Stomach smooth muscle (tissue), 2 donors: ENCODE data around the gene SMAD6.
A peak's percentile ranks its signal among the peaks of the same experiment; 100 is the strongest.

Experiments
- H3K27ac ChIP-seq: one replicate; pipeline ENCODE4 v1.7.0; 2013; ENCODE audit warnings: mild to moderate bottlenecking, low read length, inconsistent platforms
- H3K27me3 ChIP-seq, 2 donors: one replicate each; pipeline ENCODE4 v1.7.0; 2013; ENCODE audit warnings: low read length in 2 of 2; ENCODE audit not compliant: insufficient read depth in 2 of 2, control insufficient read depth in 1 of 2
- H3K36me3 ChIP-seq, 2 donors: one replicate each; pipeline ENCODE4 v1.7.0; 2013; ENCODE audit warnings: low read length in 2 of 2; ENCODE audit not compliant: control insufficient read depth in 2 of 2, insufficient read depth in 2 of 2
- H3K4me1 ChIP-seq: one replicate; pipeline ENCODE4 v1.7.0; 2013; ENCODE audit warnings: low read length; ENCODE audit not compliant: control insufficient read depth, insufficient read depth
- H3K4me3 ChIP-seq, 2 donors: one replicate each; pipeline ENCODE4 v1.7.0; 2013; ENCODE audit warnings: low read length in 2 of 2
- H3K9ac ChIP-seq, 2 donors: one replicate each; pipeline ENCODE4 v1.7.0; 2013; ENCODE audit warnings: low read length in 2 of 2, mild to moderate bottlenecking in 1 of 2
- H3K9me3 ChIP-seq, 2 donors: one replicate each; pipeline ENCODE4 v1.7.0; 2013; ENCODE audit warnings: low read length in 2 of 2; ENCODE audit not compliant: control insufficient read depth in 2 of 2
- donor health status: healthy.
- donor health status: Pancreatic carcinoma.

The SMAD6 gene

GRCh38 chr15:66760968-66761725, 59.1 kb downstream of the SMAD6 start:
- Histone ChIP-seq H3K9ac (no peak overlapping the region), H3K9me3 (no peaks in the 10 kb centered on the region), H3K4me1 (peaks cover 31% of the 10 kb centered on the region), H3K4me3 (no peak overlapping the region), H3K27me3 (no peaks in the 10 kb centered on the region), H3K36me3 (no peaks in the 10 kb centered on the region), H3K27ac (peak overlapping the region; percentile 18)

GRCh38 chr15:66761726-66762595, 59.9 kb downstream of the SMAD6 start:
- Histone ChIP-seq H3K36me3 (no peaks in the 10 kb centered on the region), H3K4me3 (no peak overlapping the region), H3K4me1 (peaks cover 38% of the 10 kb centered on the region), H3K27ac (peak overlapping the region; percentile 18), H3K27me3 (no peaks in the 10 kb centered on the region), H3K9ac (no peak overlapping the region), H3K9me3 (no peaks in the 10 kb centered on the region)

GRCh38 chr15:66763186-66764071, 61.4 kb downstream of the SMAD6 start:
- Histone ChIP-seq H3K27ac (peak overlapping the region; percentile 41), H3K36me3 (no peaks in the 10 kb centered on the region), H3K4me1 (peaks cover 38% of the 10 kb centered on the region), H3K27me3 (no peaks in the 10 kb centered on the region), H3K9me3 (no peaks in the 10 kb centered on the region), H3K4me3 (no peak overlapping the region), H3K9ac (no peak overlapping the region)

- no peak overlapping the region for H3K27ac ChIP-seq
- H3K9ac ChIP-seq = no peak overlapping the region
- no peaks in the 10 kb centered on the region for H3K36me3 ChIP-seq
- H3K4me1 ChIP-seq = peaks cover 38% of the 10 kb centered on the region
- H3K4me3 ChIP-seq = no peak overlapping the region
- no peaks in the 10 kb centered on the region for H3K27me3 ChIP-seq
- H3K9me3 ChIP-seq = no peaks in the 10 kb centered on the region
Measured at GRCh38 chr15:66764072-66764786, 62.2 kb downstream of the SMAD6 start.

GRCh38 chr15:66765478-66766281, 63.6 kb downstream of the SMAD6 start:
- Histone ChIP-seq H3K9ac (no peak overlapping the region), H3K27me3 (no peaks in the 10 kb centered on the region), H3K4me3 (no peak overlapping the region), H3K36me3 (no peaks in the 10 kb centered on the region), H3K4me1 (peaks cover 38% of the 10 kb centered on the region), H3K27ac (no peak overlapping the region), H3K9me3 (no peaks in the 10 kb centered on the region)

- peaks cover 31% of the 10 kb centered on the region for H3K4me1 ChIP-seq
- no peak overlapping the region for H3K27ac ChIP-seq
- no peak overlapping the region for H3K4me3 ChIP-seq
Measured at GRCh38 chr15:66766282-66767230, 64.5 kb downstream of the SMAD6 start.

GRCh38 chr15:66767240-66767659, 65.2 kb downstream of the SMAD6 start:
- H3K9me3 ChIP-seq = no peaks in the 10 kb centered on the region
- no peak overlapping the region for H3K27ac ChIP-seq
- no peaks in the 10 kb centered on the region for H3K27me3 ChIP-seq
- H3K4me3 ChIP-seq = no peak overlapping the region
- peaks cover 28% of the 10 kb centered on the region for H3K4me1 ChIP-seq
- H3K36me3 ChIP-seq = no peaks in the 10 kb centered on the region
- H3K9ac ChIP-seq = no peak overlapping the region

More at GRCh38 chr15:66766282-66767230, 64.5 kb downstream of the SMAD6 start:
- no peaks in the 10 kb centered on the region for H3K27me3 ChIP-seq
- no peaks in the 10 kb centered on the region for H3K36me3 ChIP-seq
- H3K9me3 ChIP-seq = no peaks in the 10 kb centered on the region
- no peak overlapping the region for H3K9ac ChIP-seq

- no peaks in the 10 kb centered on the region for H3K36me3 ChIP-seq
- no peak overlapping the region for H3K4me3 ChIP-seq
- no peaks in the 10 kb centered on the region for H3K9me3 ChIP-seq
- no peak overlapping the region for H3K9ac ChIP-seq
- no peak overlapping the region for H3K27ac ChIP-seq
- no peaks in the 10 kb centered on the region for H3K27me3 ChIP-seq
- H3K4me1 ChIP-seq = peaks cover 23% of the 10 kb centered on the region
Measured at GRCh38 chr15:66768987-66769386, 67.0 kb downstream of the SMAD6 start.
